OCI-LY7 (cell line): ENCODE results near the gene LRBA.

Experiments
- EZH2phosphoT487 ChIP-seq: fragments of 200-600 bp; sonication (generic); IDR thresholded peaks from 2 replicates; pipeline ENCODE4 v1.6.1; 2018; ENCODE audit warnings: low read depth, borderline replicate concordance, mild to moderate bottlenecking, mixed run types, antibody characterized with exemption, low read length, moderate library complexity, mixed read lengths
- TF ChIP-seq, protein P1 (sequence below): fragments of 200-600 bp; sonication (generic); conservative IDR thresholded peaks from 2 replicates; pipeline ENCODE4 v1.5.1; 2014; ENCODE audit warnings: mild to moderate bottlenecking, antibody characterized with exemption, low read length, moderate library complexity, mixed read lengths

DNA sequence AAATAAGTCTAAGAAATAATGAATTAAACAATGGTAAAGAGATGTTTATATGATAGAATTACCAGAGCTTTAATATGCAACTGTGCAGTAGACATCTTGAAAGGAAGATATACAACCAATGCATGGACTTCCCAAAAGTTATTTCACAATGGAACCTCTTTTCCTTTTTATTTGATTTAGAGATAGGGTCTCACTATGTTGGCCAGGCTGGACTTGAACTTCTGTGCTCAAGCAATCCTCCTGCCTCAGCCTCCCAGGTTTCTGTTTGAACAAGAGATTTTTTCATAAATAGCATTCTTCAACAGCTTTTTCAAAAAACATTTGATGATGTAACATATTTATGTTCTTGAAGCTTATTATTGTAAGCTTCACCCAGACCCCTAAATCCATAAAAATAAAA is 72.0 kb downstream of the LRBA start:
- TF ChIP-seq EZH2phosphoT487, result no peak
- TF ChIP-seq, protein P1, sequence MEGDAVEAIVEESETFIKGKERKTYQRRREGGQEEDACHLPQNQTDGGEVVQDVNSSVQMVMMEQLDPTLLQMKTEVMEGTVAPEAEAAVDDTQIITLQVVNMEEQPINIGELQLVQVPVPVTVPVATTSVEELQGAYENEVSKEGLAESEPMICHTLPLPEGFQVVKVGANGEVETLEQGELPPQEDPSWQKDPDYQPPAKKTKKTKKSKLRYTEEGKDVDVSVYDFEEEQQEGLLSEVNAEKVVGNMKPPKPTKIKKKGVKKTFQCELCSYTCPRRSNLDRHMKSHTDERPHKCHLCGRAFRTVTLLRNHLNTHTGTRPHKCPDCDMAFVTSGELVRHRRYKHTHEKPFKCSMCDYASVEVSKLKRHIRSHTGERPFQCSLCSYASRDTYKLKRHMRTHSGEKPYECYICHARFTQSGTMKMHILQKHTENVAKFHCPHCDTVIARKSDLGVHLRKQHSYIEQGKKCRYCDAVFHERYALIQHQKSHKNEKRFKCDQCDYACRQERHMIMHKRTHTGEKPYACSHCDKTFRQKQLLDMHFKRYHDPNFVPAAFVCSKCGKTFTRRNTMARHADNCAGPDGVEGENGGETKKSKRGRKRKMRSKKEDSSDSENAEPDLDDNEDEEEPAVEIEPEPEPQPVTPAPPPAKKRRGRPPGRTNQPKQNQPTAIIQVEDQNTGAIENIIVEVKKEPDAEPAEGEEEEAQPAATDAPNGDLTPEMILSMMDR, result no peak
